Measurements from ENCODE around the gene GNPTG. TPM values are rescaled to one million over a fixed set of nuclear protein-coding genes. Genes with fewer than 3 reads are reported as not detected.

GNPTG gene
- total and polyA plus RNA-seq, 9 of the 15 experiments (the other 6 are each of a cell fraction or from before 2014, with no cell fraction given): 0.69 to 33.3 (median 13.6) TPM

GRCh38 chr16:1320097-1320496 is 31.6 kb upstream of the GNPTG start (continued):
- no peak for TF ChIP-seq SP2 (IDR thresholded peaks at IDR 0.05; ENCODE audit: extremely low read depth, low read depth, low read length, poor library complexity, severe bottlenecking)
- TF ChIP-seq, protein P1, sequence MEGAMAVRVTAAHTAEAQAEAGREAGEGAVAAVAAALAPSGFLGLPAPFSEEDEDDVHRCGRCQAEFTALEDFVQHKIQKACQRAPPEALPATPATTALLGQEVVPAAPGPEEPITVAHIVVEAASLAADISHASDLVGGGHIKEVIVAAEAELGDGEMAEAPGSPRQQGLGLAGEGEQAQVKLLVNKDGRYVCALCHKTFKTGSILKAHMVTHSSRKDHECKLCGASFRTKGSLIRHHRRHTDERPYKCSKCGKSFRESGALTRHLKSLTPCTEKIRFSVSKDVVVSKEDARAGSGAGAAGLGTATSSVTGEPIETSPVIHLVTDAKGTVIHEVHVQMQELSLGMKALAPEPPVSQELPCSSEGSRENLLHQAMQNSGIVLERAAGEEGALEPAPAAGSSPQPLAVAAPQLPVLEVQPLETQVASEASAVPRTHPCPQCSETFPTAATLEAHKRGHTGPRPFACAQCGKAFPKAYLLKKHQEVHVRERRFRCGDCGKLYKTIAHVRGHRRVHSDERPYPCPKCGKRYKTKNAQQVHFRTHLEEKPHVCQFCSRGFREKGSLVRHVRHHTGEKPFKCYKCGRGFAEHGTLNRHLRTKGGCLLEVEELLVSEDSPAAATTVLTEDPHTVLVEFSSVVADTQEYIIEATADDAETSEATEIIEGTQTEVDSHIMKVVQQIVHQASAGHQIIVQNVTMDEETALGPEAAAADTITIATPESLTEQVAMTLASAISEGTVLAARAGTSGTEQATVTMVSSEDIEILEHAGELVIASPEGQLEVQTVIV (CRISPR knock-in tag; IDR thresholded peaks at IDR 0.05; ENCODE audit: borderline replicate concordance): no peak
- TF ChIP-seq NUFIP1 (IDR thresholded peaks at IDR 0.05; ENCODE audit: partially characterized antibody): no peak
- no peak for TF ChIP-seq TFAP4 (CRISPR knock-in tag; IDR thresholded peaks at IDR 0.05; ENCODE audit: borderline replicate concordance)
- no peak for TF ChIP-seq CHD1 (IDR thresholded peaks at IDR 0.05; ENCODE audit: low read length)

- H3K27me3 ChIP-seq (ENCODE audit: control insufficient read depth in 2 of 2, insufficient read depth in 2 of 2, low read length in 2 of 2): no peaks in the 10 kb centered on the region
- ATAC-seq: no peak
- BruUV-seq (replicated peaks): no TSS peak
- no peak overlapping the region for H3K4me3 ChIP-seq
- 87% methylated on average over 14 of the region's 22 CpGs for WGBS (ENCODE audit: insufficient coverage, low coverage, missing lambda C conversion rate)
- H3K9me3 ChIP-seq (replicated peaks; ENCODE audit: control insufficient read depth, insufficient read depth, low read depth, low read length): no peaks in the 10 kb centered on the region
- no peak overlapping the region for H3K27ac ChIP-seq (ENCODE audit: extremely low read depth, low read depth, low read length)
- H3K36me3 ChIP-seq (ENCODE audit: control insufficient read depth, insufficient read depth, low read length): peaks cover 89% of the 10 kb centered on the region
- in situ Hi-C loops (cut with MboI): no loop called here
- peaks cover 3% of the 10 kb centered on the region for H3K9me1 ChIP-seq (ENCODE audit: control insufficient read depth, insufficient read depth, low read length)
- peaks cover 0 to 18% of the 10 kb centered on the region in 2 experiments; a peak in 1 of 5 replicates for H3K4me1 ChIP-seq (replicated peaks in 1 of 2; ENCODE audit: control insufficient read depth in 2 of 2, insufficient read depth in 2 of 2, low read length in 2 of 2)
- H3K9ac ChIP-seq (ENCODE audit: insufficient read depth in 1 of 2, low read depth in 2 of 2, low read length in 2 of 2): no peak overlapping the region
- no peak overlapping the region for H3K4me2 ChIP-seq (ENCODE audit: insufficient read depth, low read length)
- no peak overlapping the region for H2AFZ ChIP-seq (ENCODE audit: low read depth, low read length)
- H3K79me2 ChIP-seq (ENCODE audit: control insufficient read depth, insufficient read depth, low read length): peaks cover 4% of the 10 kb centered on the region; the same call in 1 of the 3 replicates
- POLR2A ChIA-PET: no interaction called here
- no peak for FAIRE-seq
- TF ChIP-seq POLR2A (conservative IDR thresholded peaks at IDR 0.05) (0 out of 2 replicates have a peak, but pooled peaks have one; percentile 27), RBFOX2 (IDR thresholded peaks at IDR 0.05; ENCODE audit: low read depth, low read length) (peak; percentile 27; the same call in 1 of the 2 replicates), CHD1 (IDR thresholded peaks at IDR 0.05; ENCODE audit: low read length) (no peak), SRSF7 (optimal IDR thresholded peaks at IDR 0.05; ENCODE audit: low read depth, low read length) (no peak), CTCFL (IDR thresholded peaks at IDR 0.05; ENCODE audit: borderline replicate concordance, insufficient read depth, low read depth, low read length, poor library complexity, severe bottlenecking) (no peak), PCBP1 (IDR thresholded peaks at IDR 0.05; ENCODE audit: low read depth, low read length, poor library complexity, severe bottlenecking) (no peak), POLR2G (IDR thresholded peaks at IDR 0.05; ENCODE audit: low read depth, low read length) (peak; percentile 62), ZNF764 (CRISPR knock-in tag; IDR thresholded peaks at IDR 0.05; ENCODE audit: low read depth) (no peak)
- TF ChIP-seq, protein P2, sequence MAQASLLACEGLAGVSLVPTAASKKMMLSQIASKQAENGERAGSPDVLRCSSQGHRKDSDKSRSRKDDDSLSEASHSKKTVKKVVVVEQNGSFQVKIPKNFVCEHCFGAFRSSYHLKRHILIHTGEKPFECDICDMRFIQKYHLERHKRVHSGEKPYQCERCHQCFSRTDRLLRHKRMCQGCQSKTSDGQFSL (CRISPR knock-in tag; IDR thresholded peaks at IDR 0.05): 0 out of 2 replicates have a peak, but pooled peaks have one; percentile 36
- TF ChIP-seq, protein P2 (tag; IDR thresholded peaks at IDR 0.05): no peak
- no peak for DNase-seq (ENCODE audit: extremely low read depth in 1 of 4, low spot score in 3 of 4)
- intact Hi-C loops (cut with micrococcal nuclease): no loop called here
- H4K20me1 ChIP-seq (replicated peaks; ENCODE audit: control insufficient read depth, insufficient read depth, low read length): no peaks in the 10 kb centered on the region
- CTCF ChIA-PET (ENCODE audit: low intra/inter-chr PET ratio): no interaction called here
These were observed 31.0 kb upstream of the GNPTG start for GRCh38 chr16:1320658-1321240.
